GM10266 (cell line): ENCODE results near the gene FXYD1.

Experiments
- DNase-seq: peaks from one replicate; pipeline ENCODE4 v3.0.0; 2012; ENCODE audit errors: extremely low spot score
- TF ChIP-seq, protein P1 (sequence below): IDR thresholded peaks from 2 replicates; pipeline ENCODE4 v1.5.1; 2012; ENCODE audit warnings: mild to moderate bottlenecking, low read depth; ENCODE audit not compliant: control insufficient read depth, insufficient read depth; ENCODE audit errors: missing control alignments

Gene FXYD1

DNA sequence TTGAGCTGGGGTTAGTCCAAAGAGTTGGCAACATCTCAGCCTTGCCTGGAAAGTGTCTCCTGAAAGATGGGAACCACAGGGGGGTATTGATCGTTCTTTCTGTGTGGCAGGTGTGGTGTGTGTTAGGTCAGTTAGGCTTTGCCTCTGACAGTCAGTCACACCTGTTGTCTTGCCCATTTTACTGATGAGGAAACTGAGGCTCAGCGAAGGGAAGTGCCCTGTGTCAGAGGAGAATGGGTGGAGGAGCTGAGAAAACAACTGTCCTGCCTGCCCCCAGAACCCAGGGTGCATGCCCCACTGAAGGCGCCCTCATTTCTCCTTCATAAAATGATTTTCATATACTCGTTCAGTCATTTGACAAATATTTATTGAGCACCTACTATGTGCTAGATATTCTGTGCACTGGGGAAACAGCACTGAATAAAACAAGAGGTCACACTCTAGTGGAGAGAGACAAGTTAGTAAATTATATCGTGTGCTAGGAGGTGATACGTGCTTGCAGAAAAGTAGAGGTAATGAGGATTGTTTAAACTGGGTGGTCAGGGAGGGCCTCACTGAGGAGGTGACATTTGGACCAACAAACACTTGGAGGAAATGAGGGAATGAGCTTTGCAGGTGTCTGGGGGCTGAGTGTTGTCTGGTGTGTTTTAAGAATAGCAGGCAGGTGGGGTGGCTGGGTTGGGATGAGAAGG is 17.5 kb downstream of the FXYD1 start:
- TF ChIP-seq, protein P1, sequence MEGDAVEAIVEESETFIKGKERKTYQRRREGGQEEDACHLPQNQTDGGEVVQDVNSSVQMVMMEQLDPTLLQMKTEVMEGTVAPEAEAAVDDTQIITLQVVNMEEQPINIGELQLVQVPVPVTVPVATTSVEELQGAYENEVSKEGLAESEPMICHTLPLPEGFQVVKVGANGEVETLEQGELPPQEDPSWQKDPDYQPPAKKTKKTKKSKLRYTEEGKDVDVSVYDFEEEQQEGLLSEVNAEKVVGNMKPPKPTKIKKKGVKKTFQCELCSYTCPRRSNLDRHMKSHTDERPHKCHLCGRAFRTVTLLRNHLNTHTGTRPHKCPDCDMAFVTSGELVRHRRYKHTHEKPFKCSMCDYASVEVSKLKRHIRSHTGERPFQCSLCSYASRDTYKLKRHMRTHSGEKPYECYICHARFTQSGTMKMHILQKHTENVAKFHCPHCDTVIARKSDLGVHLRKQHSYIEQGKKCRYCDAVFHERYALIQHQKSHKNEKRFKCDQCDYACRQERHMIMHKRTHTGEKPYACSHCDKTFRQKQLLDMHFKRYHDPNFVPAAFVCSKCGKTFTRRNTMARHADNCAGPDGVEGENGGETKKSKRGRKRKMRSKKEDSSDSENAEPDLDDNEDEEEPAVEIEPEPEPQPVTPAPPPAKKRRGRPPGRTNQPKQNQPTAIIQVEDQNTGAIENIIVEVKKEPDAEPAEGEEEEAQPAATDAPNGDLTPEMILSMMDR, result no peak
- no peak for DNase-seq

DNA sequence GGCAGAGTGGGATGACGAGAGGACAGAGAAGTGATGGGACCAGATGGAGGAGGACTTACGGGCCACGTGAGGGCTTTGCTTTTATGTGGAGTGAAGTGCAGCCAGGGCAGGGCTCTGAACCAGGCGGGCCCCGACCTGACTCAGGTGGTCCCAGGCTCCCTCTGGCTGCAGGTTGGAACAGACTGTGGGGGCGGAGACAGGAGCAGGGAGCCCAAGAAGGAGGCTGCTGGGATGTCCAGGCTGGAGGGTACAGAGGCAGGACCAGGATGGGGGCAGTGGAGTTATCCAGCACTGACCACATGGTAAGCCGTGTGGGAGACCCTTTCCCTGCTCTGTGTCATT is 18.0 kb downstream of the FXYD1 start:
- DNase-seq, result no peak
- TF ChIP-seq, protein P1, result no peak

DNA sequence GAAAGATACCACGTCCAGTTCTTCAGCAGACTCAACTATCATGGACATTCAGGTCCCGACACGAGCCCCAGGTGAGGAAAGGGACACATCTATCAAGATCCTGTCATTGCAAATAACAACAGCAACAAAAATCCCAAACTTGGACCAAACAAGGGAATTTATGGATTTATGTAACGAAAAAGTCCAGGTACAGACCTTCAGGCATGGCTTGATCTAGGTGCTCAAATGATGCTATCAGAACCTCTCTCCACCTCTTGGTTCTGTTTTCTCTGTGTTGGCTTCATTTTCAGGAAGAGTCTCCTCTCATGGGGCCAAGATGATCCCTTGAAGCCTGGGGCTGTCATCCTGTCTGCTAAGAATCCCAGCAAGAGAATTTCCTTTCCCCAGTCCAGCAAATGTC is 18.8 kb downstream of the FXYD1 start:
- DNase-seq, result no peak
- TF ChIP-seq, protein P1, result no peak

DNA sequence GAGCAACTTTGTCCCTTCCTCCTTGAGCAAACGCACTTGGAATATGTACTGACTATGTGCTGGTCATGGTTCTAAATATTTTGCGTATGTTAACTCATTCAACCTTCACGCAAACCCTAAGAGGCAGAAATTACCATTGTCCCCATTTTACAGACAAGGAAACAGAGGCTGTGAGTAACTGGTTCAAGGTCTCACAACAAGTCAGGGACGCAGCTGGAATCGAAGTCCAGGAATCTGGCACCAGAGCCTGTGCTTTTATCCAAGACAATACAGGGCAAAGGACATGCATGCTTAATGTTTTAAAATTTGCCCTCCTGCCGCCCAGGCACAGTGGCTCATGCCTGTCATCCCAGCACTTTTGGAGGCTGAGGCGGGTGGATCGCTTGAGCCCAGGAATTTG is 21.0 kb downstream of the FXYD1 start:
- no peak for DNase-seq
- TF ChIP-seq, protein P1, result no peak

DNA sequence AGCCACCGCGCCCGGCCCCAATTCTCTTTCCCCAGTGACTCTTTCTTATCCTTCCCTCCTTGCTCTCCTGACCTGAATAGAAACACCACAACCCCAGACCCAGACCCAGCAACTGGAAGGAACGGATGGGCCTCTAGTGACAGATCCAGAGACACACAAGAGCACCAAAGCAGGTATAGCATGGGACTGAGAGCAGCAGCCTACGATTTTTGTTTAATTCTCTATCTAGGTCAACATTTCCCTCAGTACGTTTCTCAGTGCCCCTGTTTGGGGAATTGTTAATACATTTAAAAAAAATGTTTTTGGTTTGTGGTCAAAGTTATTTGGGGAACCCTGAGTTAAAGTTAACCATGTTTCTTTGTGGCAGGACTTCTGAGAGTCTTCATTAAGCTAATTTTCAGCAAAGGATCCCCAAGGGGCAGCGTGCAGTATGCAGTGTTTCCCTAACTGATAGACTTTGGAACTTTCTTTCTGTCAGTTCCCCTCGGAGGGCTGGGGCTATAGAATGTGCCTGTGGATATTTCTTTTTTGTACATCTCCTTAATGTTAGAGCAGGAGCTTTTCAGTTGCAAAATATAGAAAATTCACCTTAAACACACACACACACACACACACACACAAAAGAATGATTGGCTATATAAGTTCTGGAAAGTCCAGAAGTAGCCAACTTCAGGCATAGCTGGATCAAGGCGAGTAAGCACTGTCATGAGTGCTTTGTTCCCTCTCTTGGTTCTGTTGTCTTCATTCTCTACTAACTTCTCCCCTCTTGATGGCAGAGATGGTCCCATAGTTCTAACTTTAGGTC is 22.2 kb downstream of the FXYD1 start:
- no peak for DNase-seq
- TF ChIP-seq, protein P1, result no peak

DNA sequence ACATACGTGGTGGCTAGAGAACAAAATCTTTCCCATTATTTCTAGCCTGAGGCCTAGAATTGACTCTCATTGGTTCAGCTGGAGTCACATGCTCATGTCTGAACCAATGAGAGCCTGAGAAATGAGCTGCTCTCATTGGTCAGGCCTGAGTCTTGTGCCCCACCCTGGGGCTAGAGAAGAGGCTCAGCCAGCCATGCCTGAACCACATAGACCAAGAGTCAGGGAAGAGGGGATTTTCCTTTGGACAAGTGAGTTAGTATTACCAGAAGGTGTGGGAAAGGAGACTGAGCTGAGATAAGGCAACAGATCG is 22.8 kb downstream of the FXYD1 start:
- TF ChIP-seq, protein P1, result no peak
- no peak for DNase-seq
